Smooth muscle cell (in vitro differentiated cells): ENCODE data around the gene HORMAD2. TPM values are rescaled to one million over a fixed set of nuclear protein-coding genes. Genes with fewer than 3 reads are reported as not detected.
A peak's percentile ranks its signal among the peaks of the same experiment; 100 is the strongest.
"Not testable (repeated sequence)": the region's sequence is repeated elsewhere in the genome, so short reads cannot be mapped to it uniquely, and the experiment has no call there.

Source experiments
- DNase-seq: peaks from one replicate; lab custom pipeline; 2025; ENCODE audit not compliant: unreplicated experiment; lab: John Stamatoyannopoulos, UW
- H2AFZ ChIP-seq: fragments of 200-600 bp; sonication (generic); 2 replicates; pipeline ENCODE4 v1.6.0; 2016; ENCODE audit warnings: antibody characterized with exemption, low read depth, mild to moderate bottlenecking
- H3F3A ChIP-seq: fragments of 200-600 bp; sonication (generic); 2 replicates; pipeline ENCODE4 v1.6.0; 2017; ENCODE audit warnings: antibody characterized with exemption, low read depth
- H3K27ac ChIP-seq: fragments of 200-600 bp; sonication (generic); 2 replicates; pipeline ENCODE4 v1.5.1; 2016; ENCODE audit warnings: low read depth, mild to moderate bottlenecking
- H3K27me3 ChIP-seq: fragments of 200-600 bp; sonication (generic); 2 replicates; pipeline ENCODE4 v1.6.1; 2016; ENCODE audit warnings: low read depth, mild to moderate bottlenecking
- H3K36me3 ChIP-seq: fragments of 200-600 bp; sonication (generic); 2 replicates; pipeline ENCODE4 v1.5.1; 2016; ENCODE audit warnings: low read depth
- H3K4me1 ChIP-seq: fragments of 200-600 bp; sonication (generic); 2 replicates; pipeline ENCODE4 v1.5.1; 2016; ENCODE audit warnings: low read depth
- H3K4me2 ChIP-seq: fragments of 200-600 bp; sonication (generic); 2 replicates; pipeline ENCODE4 v1.6.0; 2016; ENCODE audit warnings: mild to moderate bottlenecking
- H3K4me3 ChIP-seq: fragments of 200-600 bp; sonication (generic); 2 replicates; pipeline ENCODE4 v1.5.1; 2016; ENCODE audit warnings: mild to moderate bottlenecking
- H3K79me2 ChIP-seq: fragments of 200-600 bp; sonication (generic); 2 replicates; pipeline ENCODE4 v1.6.0; 2016; ENCODE audit warnings: low read depth, mild to moderate bottlenecking
- H3K9ac ChIP-seq: fragments of 200-600 bp; sonication (generic); 2 replicates; pipeline ENCODE4 v1.6.0; 2016; ENCODE audit warnings: low read depth
- H3K9me3 ChIP-seq: fragments of 200-600 bp; sonication (generic); replicated peaks from 2 replicates; pipeline ENCODE4 v1.5.1; 2016; ENCODE audit warnings: low read depth
- H4K20me1 ChIP-seq: fragments of 200-600 bp; sonication (generic); 2 replicates; pipeline ENCODE4 v1.6.0; 2016; ENCODE audit warnings: low read depth
- WGBS: methylation state at CpG from one replicate; pipeline ENCODE4 v1.1.7; 2016; ENCODE audit warnings: low lambda C conversion rate; 5-methylcytosine and 5-hydroxymethylcytosine counted together
- polyA plus RNA-seq: library from polyadenylated mRNA; unstranded; fragments of >200 nt; fragmentation: Nextera tagmentation; extraction: Ambion mirVana; gene quantifications from 2 replicates; pipeline ENCODE4 v1.2.1, GENCODE V29; 2016
- total RNA-seq: library from RNA; depleted of rRNA; stranded (reverse); fragments of >200 nt; gene quantifications from 2 replicates; pipeline ENCODE4 v1.2.3, GENCODE V29; 2014
- TF ChIP-seq, protein P1 (sequence below): fragments of 200-600 bp; sonication (generic); IDR thresholded peaks from 2 replicates; pipeline ENCODE4 v1.5.1; 2017; ENCODE audit warnings: borderline replicate concordance, mild to moderate bottlenecking, antibody characterized with exemption; ENCODE audit not compliant: insufficient read depth, poor library complexity, severe bottlenecking

The HORMAD2 gene
- total and polyA plus RNA-seq, 2 experiments from 2014 or later = 1.4 TPM; not detected in 1

DNA sequence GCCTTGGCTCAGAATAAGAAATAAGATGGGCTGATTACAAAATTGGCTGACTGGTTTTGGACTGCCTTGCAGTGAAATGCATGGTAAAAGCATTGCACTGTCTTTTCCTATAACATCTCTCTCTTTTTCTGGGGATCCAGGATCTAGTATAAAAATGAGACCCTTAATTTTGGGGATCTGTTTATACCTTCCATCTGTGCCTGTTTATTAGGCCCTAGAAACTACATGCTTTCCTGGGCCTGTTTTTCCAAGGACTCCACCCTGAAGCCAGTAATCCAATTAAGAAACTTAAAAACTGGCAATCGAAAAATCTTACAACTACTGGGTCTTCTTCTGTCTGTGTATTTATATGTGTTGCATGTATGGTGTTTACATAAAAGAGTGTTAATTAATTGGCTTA lies 14.5 kb downstream of the HORMAD2 start:
- Histone ChIP-seq H3K9ac (no peak overlapping the region), H2AFZ (no peak overlapping the region), H3F3A (no peaks in the 10 kb centered on the region), H3K4me2 (no peak overlapping the region), H3K27me3 (no peaks in the 10 kb centered on the region), H3K9me3 (peaks cover 3% of the 10 kb centered on the region), H3K79me2 (no peaks in the 10 kb centered on the region), H3K36me3 (no peaks in the 10 kb centered on the region), H3K4me1 (no peaks in the 10 kb centered on the region), H3K27ac (no peak overlapping the region), H4K20me1 (no peaks in the 10 kb centered on the region), H3K4me3 (no peak overlapping the region)
- TF ChIP-seq, protein P1, sequence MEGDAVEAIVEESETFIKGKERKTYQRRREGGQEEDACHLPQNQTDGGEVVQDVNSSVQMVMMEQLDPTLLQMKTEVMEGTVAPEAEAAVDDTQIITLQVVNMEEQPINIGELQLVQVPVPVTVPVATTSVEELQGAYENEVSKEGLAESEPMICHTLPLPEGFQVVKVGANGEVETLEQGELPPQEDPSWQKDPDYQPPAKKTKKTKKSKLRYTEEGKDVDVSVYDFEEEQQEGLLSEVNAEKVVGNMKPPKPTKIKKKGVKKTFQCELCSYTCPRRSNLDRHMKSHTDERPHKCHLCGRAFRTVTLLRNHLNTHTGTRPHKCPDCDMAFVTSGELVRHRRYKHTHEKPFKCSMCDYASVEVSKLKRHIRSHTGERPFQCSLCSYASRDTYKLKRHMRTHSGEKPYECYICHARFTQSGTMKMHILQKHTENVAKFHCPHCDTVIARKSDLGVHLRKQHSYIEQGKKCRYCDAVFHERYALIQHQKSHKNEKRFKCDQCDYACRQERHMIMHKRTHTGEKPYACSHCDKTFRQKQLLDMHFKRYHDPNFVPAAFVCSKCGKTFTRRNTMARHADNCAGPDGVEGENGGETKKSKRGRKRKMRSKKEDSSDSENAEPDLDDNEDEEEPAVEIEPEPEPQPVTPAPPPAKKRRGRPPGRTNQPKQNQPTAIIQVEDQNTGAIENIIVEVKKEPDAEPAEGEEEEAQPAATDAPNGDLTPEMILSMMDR = no peak
- 75% methylated on average over 1 of the region's 1 CpG for WGBS
- no peak for DNase-seq

DNA sequence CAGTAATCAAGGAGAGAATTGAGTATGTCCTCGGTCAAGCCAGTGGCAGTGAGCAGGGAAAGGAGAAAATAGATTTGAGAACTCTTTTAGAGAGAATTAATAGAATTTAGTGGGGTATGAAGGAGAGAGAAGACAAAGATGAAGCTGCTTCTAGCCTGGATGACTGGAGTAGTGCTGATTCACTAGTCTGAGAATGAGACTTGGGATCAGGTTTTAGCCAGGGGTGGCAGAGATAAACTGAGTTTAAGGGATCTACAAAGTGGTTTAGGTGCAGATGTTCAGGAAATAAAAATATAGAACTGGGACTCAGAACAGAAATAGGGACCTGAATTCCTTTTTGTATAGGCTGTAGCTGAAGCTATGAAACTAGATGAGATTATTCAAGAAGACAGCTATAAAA lies 17.6 kb downstream of the HORMAD2 start:
- Histone ChIP-seq H3K79me2 (no peaks in the 10 kb centered on the region), H3K4me1 (no peaks in the 10 kb centered on the region), H2AFZ (no peak overlapping the region), H3K4me3 (no peak overlapping the region), H3K9me3 (peaks cover under 1% of the 10 kb centered on the region), H3K4me2 (no peak overlapping the region), H3F3A (no peaks in the 10 kb centered on the region), H3K27me3 (no peaks in the 10 kb centered on the region), H4K20me1 (no peaks in the 10 kb centered on the region), H3K27ac (peak overlapping the region; percentile 29), H3K36me3 (no peaks in the 10 kb centered on the region), H3K9ac (no peak overlapping the region)
- 6% methylated on average over 1 of the region's 1 CpG for WGBS
- DNase-seq = no peak
- TF ChIP-seq, protein P1 = no peak

DNA sequence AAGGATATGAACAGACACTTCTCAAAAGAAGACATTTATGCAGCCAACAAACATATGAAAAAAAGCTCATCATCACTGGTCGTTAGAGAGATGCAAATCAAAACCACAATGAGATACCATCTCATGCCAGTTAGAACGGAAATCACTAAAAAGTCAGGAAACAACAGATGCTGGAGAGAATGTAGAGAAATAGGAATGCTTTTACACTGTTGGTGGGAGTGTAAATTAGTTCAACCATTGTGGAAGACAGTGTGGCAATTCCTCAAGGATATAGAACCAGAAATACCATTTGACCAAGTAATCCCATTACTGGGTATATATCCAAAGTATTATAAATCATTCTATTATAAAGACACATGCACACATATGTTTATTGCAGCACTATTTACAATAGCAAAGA lies 20.5 kb downstream of the HORMAD2 start:
- H3K4me1 ChIP-seq, H3K36me3 ChIP-seq, H4K20me1 ChIP-seq, H3K27ac ChIP-seq, H3K4me3 ChIP-seq, H3K4me2 ChIP-seq, H3F3A ChIP-seq, H3K9ac ChIP-seq, H3K79me2 ChIP-seq, DNase-seq, H3K27me3 ChIP-seq, H2AFZ ChIP-seq, H3K9me3 ChIP-seq: not testable (repeated sequence)
- WGBS = 58% methylated on average over 2 of the region's 2 CpGs

DNA sequence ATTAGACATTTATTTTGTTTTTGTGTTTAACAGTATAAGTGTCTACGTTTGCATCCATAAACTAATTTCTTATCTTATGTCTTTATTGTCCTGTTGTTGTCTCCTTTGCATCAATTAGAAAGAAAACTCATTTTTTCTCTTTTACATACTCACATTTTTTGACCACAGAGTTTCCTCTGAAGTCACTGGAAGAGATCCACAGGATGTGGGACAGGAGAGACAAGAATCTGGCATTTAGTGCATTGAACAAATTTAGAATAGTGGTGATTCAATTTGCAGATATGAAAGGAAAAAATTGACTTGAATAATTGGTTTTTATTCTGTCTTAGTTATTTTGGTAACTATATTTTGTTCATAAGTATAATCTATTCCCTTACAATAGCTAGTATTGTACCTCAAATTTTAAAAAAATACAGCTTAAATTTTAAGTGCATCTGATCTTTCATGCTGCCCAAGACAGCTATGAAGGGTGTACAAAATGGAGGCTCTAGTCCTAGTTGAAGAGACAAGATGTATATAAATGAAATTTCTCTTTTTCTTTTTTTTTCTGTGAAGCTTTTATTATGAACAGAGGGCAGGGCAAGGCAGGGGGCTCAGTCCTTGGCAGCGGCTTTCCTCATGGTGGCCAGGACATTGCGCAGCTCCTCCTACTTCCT lies 24.4 kb downstream of the HORMAD2 start:
- Histone ChIP-seq H3F3A (no peaks in the 10 kb centered on the region), H3K9me3 (no peaks in the 10 kb centered on the region), H3K36me3 (no peaks in the 10 kb centered on the region), H3K4me1 (no peaks in the 10 kb centered on the region), H3K27me3 (no peaks in the 10 kb centered on the region), H3K9ac (no peak overlapping the region), H3K27ac (no peak overlapping the region), H2AFZ (no peak overlapping the region), H4K20me1 (no peaks in the 10 kb centered on the region), H3K4me2 (no peak overlapping the region), H3K79me2 (no peaks in the 10 kb centered on the region), H3K4me3 (no peak overlapping the region)
- DNase-seq = no peak
- WGBS = 82% methylated on average over 3 of the region's 3 CpGs
- TF ChIP-seq, protein P1 = no peak
